Measurements from ENCODE around the gene TTK. TPM values are rescaled to one million over a fixed set of nuclear protein-coding genes. Genes with fewer than 3 reads are reported as not detected.
"Not testable (repeated sequence)": the region's sequence is repeated elsewhere in the genome, so short reads cannot be mapped to it uniquely, and the experiment has no call there.

Gene TTK
- polyA plus RNA-seq, 3 donors from 2014 or later, result 0.42 to 0.54 TPM; not detected in 1

- Mint-ChIP-seq H3K27me3 (ENCODE audit: low read depth in 3 of 3) (peaks cover 8 to 9% (median 8%) of the 10 kb centered on the region in 3 donors), H3K36me3 (no peaks in the 10 kb centered on the region), H3K27ac (no peak overlapping the region), H3K9me3 (no peaks in the 10 kb centered on the region), H3K4me1 (peaks cover 24 to 32% of the 10 kb centered on the region in 2 donors), H3K4me3 (no peak overlapping the region)
- DNase-seq, result no peak
These were observed 3.1 kb upstream of the TTK start for GRCh38 chr6:80001337-80001736.

GRCh38 chr6:80003826-80004172 lies 650 bp upstream of the TTK start:
- Mint-ChIP-seq H3K27ac (peak overlapping the region; percentile 92 to 99 (median 96)), H3K4me3 (peak overlapping the region; percentile 88 to 95 (median 91)), H3K36me3 (no peaks in the 10 kb centered on the region), H3K4me1 (peaks cover 24 to 32% of the 10 kb centered on the region in 2 donors), H3K9me3 (no peaks in the 10 kb centered on the region), H3K27me3 (ENCODE audit: low read depth in 3 of 3) (peaks cover 2 to 9% (median 6%) of the 10 kb centered on the region in 3 donors)
- DNase-seq, result peak; percentile 56 to 73 (median 72)

- Mint-ChIP-seq H3K36me3 (no peaks in the 10 kb centered on the region), H3K27ac (peak overlapping the region in 3 of 6 donors; percentile 92 to 99 (median 95)), H3K4me3 (peak overlapping the region; percentile 33 to 95 (median 89)), H3K9me3 (no peaks in the 10 kb centered on the region), H3K4me1 (peaks cover 24 to 32% of the 10 kb centered on the region in 2 donors), H3K27me3 (ENCODE audit: low read depth in 3 of 3) (peaks cover 2 to 9% (median 6%) of the 10 kb centered on the region in 3 donors)
- DNase-seq, result no peak
These were observed 957 bp downstream of the TTK start for GRCh38 chr6:80005406-80005805.

- H3K9me3 Mint-ChIP-seq, result no peaks in the 10 kb centered on the region
- no peak for DNase-seq
- peaks cover 0 to 1% (median 0%) of the 10 kb centered on the region in 3 donors for H3K36me3 Mint-ChIP-seq
- H3K27me3 Mint-ChIP-seq (ENCODE audit: low read depth in 3 of 3), result peaks cover 2 to 9% (median 6%) of the 10 kb centered on the region in 3 donors
- H3K4me1 Mint-ChIP-seq, result peaks cover 24 to 32% of the 10 kb centered on the region in 2 donors
- H3K4me3 Mint-ChIP-seq, result no peak overlapping the region
- no peak overlapping the region for H3K27ac Mint-ChIP-seq
These were observed 2.1 kb downstream of the TTK start for GRCh38 chr6:80006541-80006940.

- no peak overlapping the region for H3K27ac Mint-ChIP-seq
- H3K27me3 Mint-ChIP-seq (ENCODE audit: low read depth in 3 of 3), result peaks cover 0 to under 1% (median under 1%) of the 10 kb centered on the region in 3 donors
- H3K4me3 Mint-ChIP-seq, result no peak overlapping the region
- peaks cover 0 to 3% (median 0%) of the 10 kb centered on the region in 3 donors for H3K36me3 Mint-ChIP-seq
- peaks cover 9 to 13% of the 10 kb centered on the region in 2 donors for H3K4me1 Mint-ChIP-seq
- no peak for DNase-seq
- H3K9me3 Mint-ChIP-seq, result no peaks in the 10 kb centered on the region
These were observed 5.1 kb downstream of the TTK start for GRCh38 chr6:80009531-80009930.

- Mint-ChIP-seq H3K4me3 (no peak overlapping the region), H3K27ac (no peak overlapping the region), H3K4me1 (peaks cover 2 to 6% of the 10 kb centered on the region in 2 donors), H3K9me3 (no peaks in the 10 kb centered on the region), H3K36me3 (peaks cover 0 to 3% (median 0%) of the 10 kb centered on the region in 3 donors), H3K27me3 (ENCODE audit: low read depth in 3 of 3) (no peaks in the 10 kb centered on the region)
- no peak for DNase-seq
These were observed 5.8 kb downstream of the TTK start for GRCh38 chr6:80010288-80010687.

- no peaks in the 10 kb centered on the region for H3K9me3 Mint-ChIP-seq
- no peaks in the 10 kb centered on the region for H3K4me1 Mint-ChIP-seq
- H3K36me3 Mint-ChIP-seq, result peaks cover 0 to 3% (median 0%) of the 10 kb centered on the region in 3 donors
- H3K4me3 Mint-ChIP-seq, result no peak overlapping the region
- no peaks in the 10 kb centered on the region for H3K27me3 Mint-ChIP-seq (ENCODE audit: low read depth in 3 of 3)
- no peak overlapping the region for H3K27ac Mint-ChIP-seq
- no peak for DNase-seq
These were observed 11.5 kb downstream of the TTK start for GRCh38 chr6:80015839-80016435.

- no peaks in the 10 kb centered on the region for H3K9me3 Mint-ChIP-seq
- no peaks in the 10 kb centered on the region for H3K36me3 Mint-ChIP-seq
- no peak for DNase-seq
- H3K4me3 Mint-ChIP-seq, result no peak overlapping the region
- no peaks in the 10 kb centered on the region for H3K4me1 Mint-ChIP-seq
- no peaks in the 10 kb centered on the region for H3K27me3 Mint-ChIP-seq (ENCODE audit: low read depth in 3 of 3)
- peak overlapping the region in 1 of 6 donors; percentile 25 for H3K27ac Mint-ChIP-seq
These were observed 16.1 kb downstream of the TTK start for GRCh38 chr6:80020381-80021120.

- H3K4me1 Mint-ChIP-seq, result no peaks in the 10 kb centered on the region
- H3K4me3 Mint-ChIP-seq, result no peak overlapping the region
- no peaks in the 10 kb centered on the region for H3K36me3 Mint-ChIP-seq
- no peaks in the 10 kb centered on the region for H3K27me3 Mint-ChIP-seq (ENCODE audit: low read depth in 3 of 3)
- DNase-seq, result no peak
- no peaks in the 10 kb centered on the region for H3K9me3 Mint-ChIP-seq
- H3K27ac Mint-ChIP-seq, result no peak overlapping the region
These were observed 16.7 kb downstream of the TTK start for GRCh38 chr6:80021131-80021530.

GRCh38 chr6:80021591-80021990 lies 17.1 kb downstream of the TTK start:
- H3K27ac Mint-ChIP-seq, result peak overlapping the region in 1 of 6 donors; percentile 7
- no peaks in the 10 kb centered on the region for H3K27me3 Mint-ChIP-seq (ENCODE audit: low read depth in 3 of 3)
- no peak for DNase-seq
- H3K4me3 Mint-ChIP-seq, result no peak overlapping the region
- H3K4me1 Mint-ChIP-seq, result no peaks in the 10 kb centered on the region
- H3K36me3 Mint-ChIP-seq, result no peaks in the 10 kb centered on the region
- H3K9me3 Mint-ChIP-seq, result no peaks in the 10 kb centered on the region

GRCh38 chr6:80022803-80023202 lies 18.4 kb downstream of the TTK start:
- H3K36me3 Mint-ChIP-seq, result no peaks in the 10 kb centered on the region
- H3K4me3 Mint-ChIP-seq, result no peak overlapping the region
- no peaks in the 10 kb centered on the region for H3K27me3 Mint-ChIP-seq (ENCODE audit: low read depth in 3 of 3)
- H3K27ac Mint-ChIP-seq, result no peak overlapping the region
- H3K9me3 Mint-ChIP-seq, result no peaks in the 10 kb centered on the region
- DNase-seq, result no peak
- H3K4me1 Mint-ChIP-seq, result no peaks in the 10 kb centered on the region

- DNase-seq, result no peak
- no peaks in the 10 kb centered on the region for H3K27me3 Mint-ChIP-seq (ENCODE audit: low read depth in 3 of 3)
- H3K4me1 Mint-ChIP-seq, result no peaks in the 10 kb centered on the region
- H3K9me3 Mint-ChIP-seq, result no peaks in the 10 kb centered on the region
- H3K4me3 Mint-ChIP-seq, result no peak overlapping the region
- peaks cover 0 to 12% (median 0%) of the 10 kb centered on the region in 3 donors for H3K36me3 Mint-ChIP-seq
- no peak overlapping the region for H3K27ac Mint-ChIP-seq
These were observed 24.1 kb downstream of the TTK start for GRCh38 chr6:80028589-80028988.

GRCh38 chr6:80029470-80029869 lies 25.0 kb downstream of the TTK start:
- no peaks in the 10 kb centered on the region for H3K27me3 Mint-ChIP-seq (ENCODE audit: low read depth in 3 of 3)
- no peaks in the 10 kb centered on the region for H3K9me3 Mint-ChIP-seq
- H3K27ac Mint-ChIP-seq, result peak overlapping the region in 1 of 6 donors; percentile 12
- no peak overlapping the region for H3K4me3 Mint-ChIP-seq
- peaks cover 0 to 12% (median 0%) of the 10 kb centered on the region in 3 donors for H3K36me3 Mint-ChIP-seq
- no peak for DNase-seq
- no peaks in the 10 kb centered on the region for H3K4me1 Mint-ChIP-seq

GRCh38 chr6:80048220-80048619 lies 43.8 kb downstream of the TTK start:
- not testable (repeated sequence) for H3K27me3 Mint-ChIP-seq (ENCODE audit: low read depth in 3 of 3); H3K9me3 Mint-ChIP-seq; H3K4me3 Mint-ChIP-seq; DNase-seq; H3K36me3 Mint-ChIP-seq; H3K27ac Mint-ChIP-seq; H3K4me1 Mint-ChIP-seq
